AG09319 (cell line): ENCODE measurements around the gene ELAC1.
A peak's percentile ranks its signal among the peaks of the same experiment; 100 is the strongest.
"Not testable (repeated sequence)": the region's sequence is repeated elsewhere in the genome, so short reads cannot be mapped to it uniquely, and the experiment has no call there.

Experiments used
- DNase-seq: peaks from one replicate; pipeline ENCODE4 v3.0.0-alpha.2; 2010; ENCODE audit warnings: low read depth; ENCODE audit errors: extremely low read depth
- CTCF ChIP-seq: IDR thresholded peaks from 2 replicates; pipeline ENCODE4 v1.5.1; 2011; ENCODE audit warnings: low read depth, mild to moderate bottlenecking, inconsistent platforms, low read length, moderate library complexity

The ELAC1 gene

DNA sequence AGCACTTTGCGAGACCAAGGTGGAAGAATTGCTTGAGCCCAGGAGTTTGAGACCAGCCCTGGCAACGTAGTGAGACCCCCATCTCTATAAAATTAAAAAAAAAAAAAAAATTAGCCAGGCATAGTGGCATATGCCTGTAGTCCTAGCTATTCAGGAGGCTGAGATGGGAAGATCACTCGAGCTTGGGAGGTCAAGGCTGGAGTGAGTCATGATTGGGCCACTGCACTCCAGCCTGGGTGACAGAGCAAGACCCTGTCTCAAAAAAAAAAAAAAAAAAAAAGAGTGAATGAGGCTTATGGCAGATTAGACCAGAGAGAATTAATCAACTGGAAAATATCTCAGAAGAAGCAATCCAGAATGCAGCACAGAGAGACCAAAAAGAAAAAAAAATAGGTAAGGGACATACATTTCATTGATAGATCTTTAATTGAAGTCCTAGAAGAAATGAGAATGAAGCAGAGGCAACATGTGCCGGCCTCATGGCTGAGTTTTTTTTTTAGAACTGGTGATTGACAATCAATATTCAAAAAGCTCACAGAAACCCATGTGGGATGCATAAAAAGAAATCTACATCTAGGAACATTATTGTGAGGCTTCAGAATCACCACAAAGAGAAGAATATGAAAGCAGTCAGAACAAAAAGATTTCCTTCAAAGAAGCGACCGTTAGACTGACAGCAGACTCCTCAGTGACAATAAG lies 32.2 kb upstream of the ELAC1 start:
- TF ChIP-seq CTCF: no peak
- no peak for DNase-seq

DNA sequence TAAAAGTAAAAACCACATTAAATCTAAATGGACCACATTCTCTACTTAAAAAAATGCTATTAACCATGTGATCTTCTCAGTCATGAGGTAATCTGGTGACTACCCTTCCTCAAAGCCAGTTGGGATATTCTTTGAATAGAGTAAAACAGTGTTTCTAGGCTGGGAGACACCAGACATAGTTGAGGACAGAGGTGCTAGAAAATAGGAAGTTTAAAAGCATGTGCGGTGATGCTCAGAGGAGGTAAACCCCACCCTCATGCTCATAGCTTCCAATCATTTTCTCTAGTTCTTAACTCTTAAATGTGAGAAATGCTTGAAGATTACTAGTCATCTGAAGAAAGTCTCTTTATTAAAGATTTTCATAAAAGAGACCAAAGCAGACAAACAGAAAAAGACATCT lies 30.7 kb upstream of the ELAC1 start:
- TF ChIP-seq CTCF: no peak
- no peak for DNase-seq

- TF ChIP-seq CTCF: no peak
- DNase-seq: no peak
Measured at GRCh38 chr18:50938912-50939311, 28.9 kb upstream of the ELAC1 start.

DNA sequence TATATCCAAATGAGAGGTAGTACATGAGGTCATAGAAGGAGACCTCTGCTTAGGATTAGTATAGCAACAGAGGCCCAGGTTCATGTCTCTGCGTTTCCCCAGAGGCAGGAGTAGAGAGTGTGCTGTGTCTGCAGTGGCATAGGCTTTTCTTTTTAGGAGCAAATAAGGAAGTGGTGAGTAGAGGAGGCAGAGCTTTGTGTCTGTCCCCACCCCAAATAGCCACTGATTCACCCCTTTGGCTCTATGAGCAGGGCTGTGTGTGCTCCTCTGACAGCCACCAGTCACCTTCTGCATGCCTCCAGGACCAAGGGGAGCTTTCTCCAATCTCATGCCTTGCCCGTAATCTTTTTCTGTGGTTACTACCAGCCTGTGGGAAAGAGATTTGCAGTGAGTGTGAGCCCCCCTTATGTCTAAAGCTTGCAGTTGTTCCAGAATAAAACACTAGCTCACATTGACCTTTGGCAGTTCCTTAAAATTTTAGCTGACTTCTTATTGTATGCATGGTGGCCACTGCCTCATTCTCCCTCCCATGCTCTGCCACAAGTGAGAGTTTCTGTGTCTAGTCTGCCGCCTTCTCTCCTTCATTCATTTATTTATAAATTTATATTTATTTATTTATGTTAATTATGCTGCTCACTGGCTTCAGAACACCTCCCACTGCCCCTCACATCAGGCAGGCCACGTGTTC lies 23.5 kb upstream of the ELAC1 start:
- DNase-seq: no peak

DNA sequence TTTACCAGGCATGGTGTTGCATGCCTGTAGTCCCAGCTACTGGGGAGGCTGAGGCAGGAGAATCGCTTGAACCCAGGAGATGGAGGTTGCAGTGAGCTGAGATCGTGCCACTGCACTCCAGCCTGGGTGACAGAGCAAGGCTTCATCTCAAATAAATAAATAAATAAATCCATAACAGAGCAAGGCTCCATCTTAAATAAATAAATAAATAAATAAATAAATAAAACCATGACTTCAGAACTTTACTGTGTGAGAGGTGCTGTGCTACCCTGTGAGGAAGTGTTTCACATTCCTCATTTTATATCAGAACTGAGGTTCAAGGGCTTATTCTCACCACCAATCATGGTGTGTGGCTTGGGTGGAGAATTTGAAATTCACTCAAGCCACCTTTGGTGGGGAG lies 21.9 kb upstream of the ELAC1 start:
- not testable (repeated sequence) for DNase-seq

More for the DNA sequence above, 23.5 kb upstream of the ELAC1 start:
- TF ChIP-seq CTCF: no peak

DNA sequence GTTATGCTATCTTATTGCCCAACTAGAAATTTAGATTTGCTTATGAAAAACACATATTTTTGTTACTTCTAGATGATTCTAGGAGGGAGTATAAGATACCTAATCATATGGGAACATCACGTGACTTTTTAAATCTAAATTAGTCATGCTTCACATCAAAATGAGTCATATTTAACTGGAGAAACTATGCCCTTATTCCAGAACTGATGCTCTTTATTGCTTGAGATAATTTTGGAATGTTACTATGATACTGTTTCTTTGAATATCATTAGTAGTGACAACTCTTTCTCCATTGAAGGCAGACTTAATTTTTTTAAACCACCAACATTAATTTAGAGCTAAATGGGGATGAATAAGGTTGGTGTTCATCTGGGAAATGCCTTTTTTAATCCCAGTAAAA lies 19.9 kb upstream of the ELAC1 start:
- DNase-seq: peak; percentile 3
- no peak for TF ChIP-seq CTCF

GRCh38 chr18:50949185-50949584 lies 18.7 kb upstream of the ELAC1 start:
- TF ChIP-seq CTCF: no peak
- DNase-seq: no peak

DNA sequence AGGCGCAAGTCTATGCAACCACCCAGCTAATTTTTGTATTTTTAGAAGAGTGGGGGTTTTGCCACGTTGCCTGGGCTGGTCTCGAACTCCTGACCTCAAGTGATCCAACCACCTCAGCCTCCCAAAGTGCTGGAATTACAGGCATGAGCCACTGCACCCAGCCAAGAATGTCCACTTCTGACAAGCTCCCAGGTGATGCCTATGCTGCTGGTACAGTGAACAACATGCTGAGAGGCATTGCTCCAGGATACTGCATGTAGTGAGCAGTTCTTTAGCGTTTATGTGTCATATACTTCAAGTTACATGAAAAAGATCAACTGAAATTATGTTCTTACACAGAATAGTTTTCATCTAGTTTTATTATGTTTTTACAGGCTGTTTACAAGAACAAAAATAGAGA lies 17.2 kb upstream of the ELAC1 start:
- no peak for DNase-seq
- no peak for TF ChIP-seq CTCF
